Measurements from ENCODE around the gene FLAD1.

FLAD1 gene

DNA sequence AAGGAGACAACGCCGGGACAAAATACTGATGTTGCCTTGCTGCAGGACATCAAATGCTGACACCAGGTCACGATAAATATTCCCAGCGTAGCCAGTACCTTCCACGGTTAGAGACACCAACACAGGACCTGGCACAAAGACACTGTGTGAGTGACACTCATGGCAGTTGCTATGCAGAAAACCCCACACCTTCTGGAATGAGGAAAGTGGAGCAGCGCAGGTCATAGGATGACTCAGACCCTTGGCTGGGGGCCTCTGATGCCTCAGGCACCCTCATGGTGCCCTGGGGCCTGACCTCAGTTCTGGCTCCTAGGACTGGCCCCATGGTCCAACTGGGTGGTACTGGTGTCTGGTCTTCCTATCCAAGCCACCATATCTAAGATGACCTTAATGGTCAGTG is 43.4 kb downstream of the FLAD1 start:
- TF ChIP-seq, protein P1, sequence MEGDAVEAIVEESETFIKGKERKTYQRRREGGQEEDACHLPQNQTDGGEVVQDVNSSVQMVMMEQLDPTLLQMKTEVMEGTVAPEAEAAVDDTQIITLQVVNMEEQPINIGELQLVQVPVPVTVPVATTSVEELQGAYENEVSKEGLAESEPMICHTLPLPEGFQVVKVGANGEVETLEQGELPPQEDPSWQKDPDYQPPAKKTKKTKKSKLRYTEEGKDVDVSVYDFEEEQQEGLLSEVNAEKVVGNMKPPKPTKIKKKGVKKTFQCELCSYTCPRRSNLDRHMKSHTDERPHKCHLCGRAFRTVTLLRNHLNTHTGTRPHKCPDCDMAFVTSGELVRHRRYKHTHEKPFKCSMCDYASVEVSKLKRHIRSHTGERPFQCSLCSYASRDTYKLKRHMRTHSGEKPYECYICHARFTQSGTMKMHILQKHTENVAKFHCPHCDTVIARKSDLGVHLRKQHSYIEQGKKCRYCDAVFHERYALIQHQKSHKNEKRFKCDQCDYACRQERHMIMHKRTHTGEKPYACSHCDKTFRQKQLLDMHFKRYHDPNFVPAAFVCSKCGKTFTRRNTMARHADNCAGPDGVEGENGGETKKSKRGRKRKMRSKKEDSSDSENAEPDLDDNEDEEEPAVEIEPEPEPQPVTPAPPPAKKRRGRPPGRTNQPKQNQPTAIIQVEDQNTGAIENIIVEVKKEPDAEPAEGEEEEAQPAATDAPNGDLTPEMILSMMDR (IDR thresholded peaks at IDR 0.05; ENCODE audit: control extremely low read depth, extremely low read depth, low read depth, missing control alignments): no peak
- ChIA-PET CTCF (interaction anchor here (1.1 to 2.9 kb wide), 4 partner anchors 9 to 25 kb away, joined by 3 to 10 read pairs (median 4); partner anchors contain the start of gene ADAM15), POLR2A (interaction anchor here (0.7 kb wide), 1 partner anchor 156 kb away, joined by 3 read pairs; the partner anchor contains the start of gene KCNN3)
- no peak for DNase-seq (ENCODE audit: extremely low spot score)

DNA sequence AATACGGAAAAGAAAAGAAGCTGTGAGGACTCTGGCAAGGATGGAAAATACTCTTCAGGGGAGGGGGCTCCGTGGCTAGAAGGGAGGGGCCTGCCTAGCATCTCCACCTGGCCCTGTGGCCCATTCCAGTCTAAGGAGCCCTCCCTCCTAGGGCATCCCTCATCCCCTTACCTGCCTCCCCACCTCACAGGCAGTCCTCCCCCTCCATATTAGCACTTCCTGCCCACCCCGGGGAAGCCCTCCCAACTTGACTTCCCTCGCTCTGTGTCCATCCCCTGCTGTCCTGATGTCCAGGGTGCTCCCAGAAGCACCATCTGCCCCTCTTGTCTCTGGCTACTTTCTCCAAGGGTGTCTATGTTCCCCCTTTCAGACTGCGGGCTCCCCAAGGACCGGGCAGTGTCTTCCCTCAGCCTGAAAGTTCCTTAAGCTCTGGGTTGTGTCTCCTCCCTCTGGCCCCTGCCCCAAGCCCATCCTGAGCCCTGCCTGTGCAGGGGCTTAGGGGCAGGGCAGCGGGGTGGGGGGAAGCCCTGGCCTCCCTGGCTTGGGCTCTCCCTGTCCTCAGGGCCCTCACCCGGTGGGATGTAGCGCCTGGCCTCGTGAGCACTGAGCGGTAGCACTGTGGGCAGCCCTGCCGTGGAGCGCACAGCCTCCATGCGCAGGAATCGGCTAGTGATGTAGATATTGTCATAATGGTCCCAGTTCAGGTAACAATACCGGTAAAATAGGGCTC is 46.5 kb downstream of the FLAD1 start:
- ChIA-PET CTCF (interaction anchor here (1.0 to 3.2 kb wide), 6 partner anchors 10 to 56 kb away, joined by 3 to 24 read pairs (median 4); partner anchors contain the start of gene CKS1B), POLR2A (no interaction called here)
- no peak for DNase-seq (ENCODE audit: extremely low spot score)
- TF ChIP-seq, protein P1 (IDR thresholded peaks at IDR 0.05; ENCODE audit: control extremely low read depth, extremely low read depth, low read depth, missing control alignments): no peak

DNA sequence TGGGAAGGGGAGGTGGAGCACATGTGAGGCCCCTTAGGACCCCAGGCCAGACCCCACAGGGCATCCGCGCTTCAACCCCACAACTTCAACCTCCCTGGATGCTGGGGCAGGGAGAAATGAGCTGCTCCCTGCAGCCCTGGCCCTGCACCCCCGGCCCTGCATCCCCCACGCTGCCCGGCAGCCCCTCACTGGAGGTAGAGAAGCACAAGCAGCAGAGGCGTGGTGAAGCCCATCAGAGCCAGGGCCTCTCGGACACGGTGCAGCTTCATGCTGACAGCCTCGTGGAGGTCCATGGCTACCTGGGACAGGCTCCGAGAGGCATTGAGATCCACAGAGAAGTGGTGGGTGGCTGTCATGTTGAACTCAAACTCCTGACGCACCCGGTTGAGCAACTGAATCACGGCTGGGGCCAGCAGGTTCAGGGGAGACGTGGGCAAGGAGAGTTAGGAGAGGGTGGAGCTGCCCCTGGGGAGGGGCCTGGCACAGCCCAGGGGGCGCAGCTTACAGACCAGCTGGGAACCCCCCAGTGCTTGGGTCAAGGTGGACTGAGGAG is 47.2 kb downstream of the FLAD1 start:
- TF ChIP-seq, protein P1 (IDR thresholded peaks at IDR 0.05; ENCODE audit: control extremely low read depth, extremely low read depth, low read depth, missing control alignments): no peak
- no peak for DNase-seq (ENCODE audit: extremely low spot score)
- ChIA-PET POLR2A (no interaction called here), CTCF (interaction anchor here (1.0 to 3.2 kb wide), 6 partner anchors 10 to 56 kb away, joined by 3 to 24 read pairs (median 4); partner anchors contain the start of gene CKS1B)

DNA sequence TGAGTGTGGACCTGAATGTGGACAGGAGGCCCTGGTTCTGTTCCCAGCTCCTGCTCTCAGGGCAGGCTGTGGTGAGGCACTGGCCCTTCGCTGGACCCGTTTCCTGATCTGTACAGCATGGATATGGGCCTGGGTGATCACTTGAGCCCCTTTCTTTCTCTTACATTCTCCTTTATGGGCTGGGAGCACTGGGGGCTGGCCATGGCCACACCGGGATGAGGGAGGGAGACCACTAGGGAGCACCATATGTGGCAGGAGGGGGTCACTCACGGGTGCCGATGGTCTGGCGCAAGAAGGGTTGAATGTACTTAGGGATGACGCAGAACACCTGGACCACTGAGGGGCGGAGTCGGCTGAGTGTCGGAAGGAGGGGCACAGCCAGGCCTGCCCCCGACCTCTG is 47.8 kb downstream of the FLAD1 start:
- ChIA-PET POLR2A (no interaction called here), CTCF (interaction anchor here (1.0 to 3.2 kb wide), 5 partner anchors 13 to 57 kb away, joined by 3 to 24 read pairs (median 3); partner anchors contain the start of gene CKS1B)
- no peak for DNase-seq (ENCODE audit: extremely low spot score)
- TF ChIP-seq, protein P1 (IDR thresholded peaks at IDR 0.05; ENCODE audit: control extremely low read depth, extremely low read depth, low read depth, missing control alignments): no peak

DNA sequence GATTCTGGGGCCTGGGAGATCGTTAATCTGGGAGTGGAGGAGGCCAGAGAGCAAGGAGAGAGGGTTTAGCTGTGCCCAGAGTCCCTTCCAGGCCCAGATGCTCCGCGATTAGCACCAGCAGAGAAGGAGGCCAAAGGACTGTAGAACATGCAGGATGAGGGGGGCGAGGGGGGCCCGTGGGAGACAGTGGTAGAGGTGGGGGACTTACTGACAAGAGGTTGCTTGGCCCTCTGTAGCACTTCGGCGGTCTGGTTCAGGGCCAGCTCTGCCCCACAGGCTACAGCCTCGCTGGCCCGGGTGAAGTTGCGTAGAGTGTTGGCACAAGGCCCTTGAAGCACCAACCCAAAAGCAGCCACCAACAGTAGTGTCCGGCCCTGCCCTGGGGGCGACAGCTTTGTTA is 49.7 kb downstream of the FLAD1 start:
- CTCF ChIA-PET: interaction anchor here (1.2 to 4.4 kb wide), 5 partner anchors 11 to 135 kb away, joined by 3 to 22 read pairs (median 4); partner anchors contain the start of gene ADAM15
- TF ChIP-seq, protein P1 (IDR thresholded peaks at IDR 0.05; ENCODE audit: control extremely low read depth, extremely low read depth, low read depth, missing control alignments): no peak
- no peak for DNase-seq (ENCODE audit: extremely low spot score)
- POLR2A ChIA-PET: no interaction called here

DNA sequence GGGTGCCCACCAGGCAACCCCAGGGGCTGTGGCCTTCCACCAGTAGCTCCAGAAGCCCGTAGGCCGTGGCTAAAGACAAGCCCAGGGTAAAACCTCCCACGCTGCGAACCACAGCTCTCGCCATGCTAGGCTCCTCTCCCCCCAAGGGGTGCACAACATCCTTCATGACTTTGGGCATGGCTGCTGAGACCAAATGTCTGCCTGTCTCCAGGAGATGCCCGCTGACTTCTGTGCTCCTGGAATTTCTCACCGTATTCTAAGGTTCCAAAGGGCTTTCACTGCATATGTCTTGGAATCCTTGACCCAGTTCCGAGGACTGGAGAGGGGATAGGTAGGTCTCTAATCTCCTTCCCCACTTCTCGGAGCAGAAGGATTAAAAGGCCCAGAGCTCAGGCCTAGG is 50.4 kb downstream of the FLAD1 start, which contains the start of the genes DCST1 and DCST2:
TSS of gene DCST1 (plus strand) at position 301 of the 400 bp plus-strand sequence. CDS start 213 bp downstream, outside the sequence.
TSS of gene DCST2 (minus strand) at position 258 of the 400 bp plus-strand sequence. CDS start at position 178, 80 bp downstream.
- DNase-seq (ENCODE audit: extremely low spot score): no peak
- CTCF ChIA-PET: interaction anchor here (1.2 to 4.4 kb wide), 5 partner anchors 10 to 134 kb away, joined by 3 to 22 read pairs (median 4); partner anchors contain the start of gene ADAM15
- TF ChIP-seq, protein P1 (IDR thresholded peaks at IDR 0.05; ENCODE audit: control extremely low read depth, extremely low read depth, low read depth, missing control alignments): no peak
- POLR2A ChIA-PET: no interaction called here
